ENCODE measurements around the gene MYLK.

- TF ChIP-seq POLR2A (IDR thresholded peaks at IDR 0.05) (no peak), CTCF (IDR thresholded peaks at IDR 0.05) (no peak)
Observed at GRCh38 chr3:123672429-123673146, 211.5 kb downstream of the MYLK start.
